NOMO-1 treated with DMSO at 0.1 percent for 48 hours (cell line): ENCODE data around the gene DDX46.
"Not testable (repeated sequence)": the region's sequence is repeated elsewhere in the genome, so short reads cannot be mapped to it uniquely, and the experiment has no call there.

ENCODE experiments used
- DNase-seq: peaks from one replicate; lab custom pipeline; 2025; ENCODE audit not compliant: unreplicated experiment; lab: John Stamatoyannopoulos, UW

Gene DDX46

GRCh38 chr5:134758504-134759341, at the start of gene DDX46:
TSS of gene DDX46 (plus strand) at chr5:134758779. CDS start at chr5:134758939, 160 bp downstream.
- peak; percentile 90 for DNase-seq

GRCh38 chr5:134714120-134714519, 44.5 kb upstream of the DDX46 start:
- no peak for DNase-seq

- DNase-seq: no peak
These were observed 44.0 kb upstream of the DDX46 start for GRCh38 chr5:134714541-134714940.

GRCh38 chr5:134715466-134715865, 43.1 kb upstream of the DDX46 start:
- not testable (repeated sequence) for DNase-seq

- DNase-seq: no peak
These were observed 33.7 kb upstream of the DDX46 start for GRCh38 chr5:134724872-134725271.

GRCh38 chr5:134732819-134733218, 25.8 kb upstream of the DDX46 start:
- DNase-seq: peak; percentile 67

- DNase-seq: peak; percentile 25
These were observed 23.3 kb upstream of the DDX46 start for GRCh38 chr5:134735243-134735642.

GRCh38 chr5:134736173-134736812, 22.3 kb upstream of the DDX46 start:
- DNase-seq: peak; percentile 47

- DNase-seq: peak; percentile 95
These were observed 20.2 kb upstream of the DDX46 start, which contains the start of gene CAMLG for GRCh38 chr5:134738133-134738962. TSS of gene CAMLG (plus strand) at chr5:134738548. CDS start at chr5:134738621, 73 bp downstream.

GRCh38 chr5:134738963-134739661, 19.5 kb upstream of the DDX46 start:
- peak; percentile 58 for DNase-seq

GRCh38 chr5:134741052-134741451, 17.5 kb upstream of the DDX46 start:
- DNase-seq: no peak

GRCh38 chr5:134742134-134742533, 16.4 kb upstream of the DDX46 start:
- no peak for DNase-seq

- DNase-seq: no peak
These were observed 9.2 kb upstream of the DDX46 start for GRCh38 chr5:134749415-134749814.

- no peak for DNase-seq
These were observed 439 bp upstream of the DDX46 start for GRCh38 chr5:134758176-134758503.

GRCh38 chr5:134767528-134768291, 9.1 kb downstream of the DDX46 start:
- not testable (repeated sequence) for DNase-seq

GRCh38 chr5:134769206-134769605, 10.6 kb downstream of the DDX46 start:
- no peak for DNase-seq

- no peak for DNase-seq
These were observed 14.0 kb downstream of the DDX46 start for GRCh38 chr5:134772461-134773125.

GRCh38 chr5:134777366-134777765, 18.8 kb downstream of the DDX46 start:
- DNase-seq: peak; percentile 49

- no peak for DNase-seq
These were observed 25.8 kb downstream of the DDX46 start for GRCh38 chr5:134784241-134784920.
